Effector CD4-positive, alpha-beta T cell (primary cell): ENCODE data around the gene OR6F1. TPM values are rescaled to one million over a fixed set of nuclear protein-coding genes. Genes with fewer than 3 reads are reported as not detected.
"Not testable (repeated sequence)": the region's sequence is repeated elsewhere in the genome, so short reads cannot be mapped to it uniquely, and the experiment has no call there.

Experiments used
- DNase-seq: peaks from one replicate; pipeline ENCODE4 v3.0.0-alpha.2; 2020
- total RNA-seq: gene quantifications from one replicate; lab custom pipeline; 2026; lab: John Stamatoyannopoulos, UW

OR6F1 gene
- total RNA-seq = not detected

GRCh38 chr1:247716546-247716945 is at the start of gene OR6F1:
OR6F1 (minus strand) TSS chr1:247716646; CDS start chr1:247712755, 3,891 bp downstream.
- DNase-seq = no peak

GRCh38 chr1:247760456-247760855 is 44.0 kb upstream of the OR6F1 start, which contains the start of gene OR1C1:
OR1C1 (minus strand) TSS chr1:247760556; CDS start chr1:247758406, 2,150 bp downstream.
- no peak for DNase-seq

GRCh38 chr1:247754311-247754710 is 37.9 kb upstream of the OR6F1 start:
- not testable (repeated sequence) for DNase-seq

DNA sequence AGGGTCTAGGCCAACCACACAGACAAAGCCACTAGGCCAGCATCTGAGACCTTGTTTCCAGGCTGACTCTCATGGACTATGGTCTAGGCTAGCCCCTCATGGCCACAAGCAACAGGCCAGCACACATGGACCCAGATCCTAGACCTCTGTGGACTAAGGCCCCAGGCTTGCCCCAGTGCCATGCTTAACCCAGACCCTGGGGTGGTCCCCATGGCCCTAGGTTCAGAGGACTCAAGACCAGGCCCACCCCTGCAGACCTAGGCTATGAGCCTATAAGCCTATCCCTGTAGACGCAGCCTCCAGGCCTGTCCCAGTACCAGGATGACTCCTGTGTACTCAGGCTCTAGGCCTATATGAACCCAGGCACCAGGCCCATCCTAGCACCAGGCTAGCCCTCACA is 33.4 kb upstream of the OR6F1 start:
- DNase-seq = no peak

- no peak for DNase-seq
These were observed 31.6 kb upstream of the OR6F1 start, which contains the start of gene OR14A2 for GRCh38 chr1:247748041-247748440. OR14A2 (minus strand) TSS chr1:247748141.

DNA sequence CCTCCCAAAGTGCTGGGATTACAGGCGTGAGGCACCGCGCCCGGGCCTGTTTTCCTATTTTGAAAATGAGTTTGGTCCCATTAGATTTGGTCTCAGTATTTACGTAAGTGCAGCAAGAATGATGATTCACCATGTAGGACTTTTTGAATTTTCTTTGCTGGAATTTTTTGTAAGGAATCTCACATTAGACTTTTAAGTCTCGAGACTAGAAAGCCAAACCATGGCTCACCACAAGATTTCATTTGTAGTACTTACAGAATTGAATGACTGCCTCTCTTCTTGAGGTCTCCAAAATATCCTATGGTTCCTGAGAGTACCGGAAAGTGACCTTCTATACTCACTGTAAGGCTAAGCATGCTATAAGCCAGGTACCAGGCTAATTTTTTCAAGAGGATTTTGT is 31.2 kb upstream of the OR6F1 start:
- DNase-seq = no peak

DNA sequence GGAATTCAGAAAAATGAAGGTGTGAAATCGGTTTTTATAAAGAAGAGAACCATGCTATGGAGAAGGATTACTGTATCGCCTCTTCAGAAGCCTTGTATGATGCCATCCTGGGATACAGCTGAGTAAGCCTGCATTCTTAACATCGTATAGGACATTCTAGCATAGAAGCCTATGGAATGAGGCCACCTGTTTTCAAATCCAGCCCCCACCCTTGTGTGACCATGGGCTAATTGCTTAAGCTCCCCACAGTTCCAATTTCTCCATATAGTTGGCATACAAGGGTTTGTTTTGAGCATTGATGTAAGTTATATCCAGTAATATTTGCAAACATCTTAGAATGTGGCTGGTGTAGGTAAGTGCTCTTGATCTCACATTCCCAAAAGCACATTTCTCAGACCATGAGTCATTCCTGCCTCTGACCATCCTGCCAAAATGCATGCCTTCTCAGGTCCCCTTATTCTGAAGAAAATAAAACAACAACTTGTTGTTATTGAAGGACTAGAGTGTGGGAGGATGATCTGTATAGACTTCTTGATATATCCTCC is 30.0 kb upstream of the OR6F1 start:
- DNase-seq = no peak

DNA sequence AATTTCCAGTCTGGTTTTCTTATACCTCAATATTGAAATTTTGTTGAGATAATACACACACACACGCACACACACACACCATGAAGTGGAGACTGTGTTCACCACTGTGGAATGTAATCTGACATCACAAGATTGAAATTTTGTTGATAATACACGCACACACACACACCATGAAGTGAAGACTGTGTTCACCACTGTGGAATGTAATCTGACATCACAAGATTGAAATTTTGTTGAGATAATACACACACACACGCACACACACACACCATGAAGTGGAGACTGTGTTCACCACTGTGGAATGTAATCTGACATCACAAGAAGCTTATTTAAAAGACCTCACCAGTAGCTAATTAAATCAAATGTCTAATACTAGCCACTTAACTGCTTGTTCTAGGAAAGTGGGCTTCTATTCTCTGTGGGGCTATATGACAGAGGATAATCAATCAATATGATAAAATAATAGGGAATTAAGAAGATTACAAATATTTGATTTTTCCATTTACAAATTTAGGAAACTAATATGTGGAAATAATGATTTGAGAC is 25.8 kb upstream of the OR6F1 start:
- not testable (repeated sequence) for DNase-seq

DNA sequence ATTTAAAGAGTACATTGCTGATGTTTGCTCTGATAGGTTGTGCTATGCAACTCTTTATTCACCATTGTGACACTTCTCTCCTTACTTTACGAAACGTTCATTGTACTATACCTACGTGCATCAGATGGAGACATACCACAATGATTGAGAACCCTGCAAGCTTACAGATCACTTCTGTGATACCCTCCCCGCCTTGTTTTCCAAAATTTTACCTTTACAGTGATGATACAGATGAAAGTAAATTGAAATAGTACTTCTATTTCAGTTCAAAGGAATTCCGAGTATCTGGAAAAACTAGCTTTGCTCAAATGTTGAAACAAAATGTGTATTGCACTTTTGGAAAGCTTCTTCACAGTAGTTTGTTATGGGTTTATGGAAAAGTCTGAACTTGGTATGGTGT is 25.3 kb upstream of the OR6F1 start:
- DNase-seq = no peak

- DNase-seq = no peak
These were observed 24.3 kb upstream of the OR6F1 start for GRCh38 chr1:247740721-247741120.

GRCh38 chr1:247738315-247738714 is 21.9 kb upstream of the OR6F1 start, which contains the start of gene OR14K1:
OR14K1 (plus strand) TSS chr1:247738615; CDS start chr1:247738615, 0 bp downstream.
- no peak for DNase-seq

- DNase-seq = no peak
These were observed 4.8 kb upstream of the OR6F1 start for GRCh38 chr1:247721222-247721621.

DNA sequence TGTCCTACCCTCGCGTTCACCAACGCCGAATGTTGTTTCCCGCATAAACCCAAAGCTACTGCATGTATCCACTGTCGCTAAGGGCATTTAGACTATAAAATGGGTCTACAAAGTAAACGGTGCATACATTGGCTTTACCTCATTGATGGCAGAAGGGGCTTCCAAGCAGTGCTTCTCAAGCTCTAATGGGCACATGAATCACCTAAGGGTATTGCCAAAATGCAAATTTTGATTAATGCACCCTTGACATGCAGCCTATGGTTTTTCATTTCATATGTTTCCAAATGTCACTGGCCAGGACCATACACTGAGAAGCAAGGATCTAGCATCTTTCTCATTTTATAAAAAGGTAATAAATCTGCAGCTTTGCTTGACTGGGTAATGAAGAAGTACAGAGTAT is 2.7 kb downstream of the OR6F1 start:
- no peak for DNase-seq

- DNase-seq = not testable (repeated sequence)
These were observed 5.8 kb downstream of the OR6F1 start for GRCh38 chr1:247710681-247711080.

DNA sequence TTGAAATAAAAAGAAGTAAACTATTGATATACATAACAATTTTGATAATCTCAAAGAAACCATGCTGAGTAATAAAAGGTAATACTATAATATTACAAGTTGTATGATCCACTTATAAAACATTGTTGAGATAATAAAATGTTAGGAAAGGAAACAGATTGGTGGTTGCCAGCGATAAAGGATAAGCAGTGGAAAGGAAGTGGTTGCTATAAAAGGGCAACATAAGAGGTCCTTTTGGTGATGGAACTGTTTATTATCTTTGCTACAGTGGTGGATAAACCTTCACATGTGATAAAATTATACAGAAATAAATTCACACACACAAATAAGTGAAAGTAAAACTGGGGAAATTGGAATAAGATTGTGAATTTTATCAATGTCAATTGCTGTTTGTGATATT is 15.1 kb downstream of the OR6F1 start:
- DNase-seq = no peak

DNA sequence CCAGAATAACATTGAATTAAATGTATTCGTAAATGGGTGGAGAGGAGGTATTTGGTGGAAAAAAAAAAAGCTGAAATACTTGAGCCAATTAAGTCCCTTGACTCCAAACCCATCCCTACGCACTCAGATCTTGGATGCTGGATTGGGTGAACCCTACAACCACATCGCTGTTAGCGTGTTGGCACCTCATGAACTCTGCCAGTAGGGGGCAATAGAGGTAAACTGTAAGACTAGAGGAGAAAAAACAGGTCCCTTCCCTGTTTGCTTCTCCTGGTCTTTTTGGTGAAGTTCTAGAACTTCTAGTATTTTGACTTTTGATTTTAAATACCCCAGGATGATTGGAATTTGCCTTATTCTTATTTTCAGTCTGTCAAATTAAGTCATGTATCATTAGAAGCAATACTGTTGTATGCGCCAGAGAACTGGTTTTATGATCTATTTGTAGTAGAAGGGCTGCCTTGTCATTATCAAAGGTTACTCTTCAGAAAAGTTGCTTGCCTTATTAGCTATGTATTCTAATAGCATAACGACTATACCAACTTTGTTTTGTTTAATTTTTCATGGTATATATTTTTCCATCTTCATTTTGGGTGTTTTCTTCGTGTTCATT is 35.1 kb downstream of the OR6F1 start:
- no peak for DNase-seq

GRCh38 chr1:247680171-247680570 is 36.3 kb downstream of the OR6F1 start:
- DNase-seq = no peak

GRCh38 chr1:247679639-247680038 is 36.8 kb downstream of the OR6F1 start, which contains the start of gene OR13G1:
OR13G1 (minus strand) TSS chr1:247679739; CDS start chr1:247673041, 6,698 bp downstream.
- no peak for DNase-seq

- DNase-seq = no peak
These were observed 47.2 kb downstream of the OR6F1 start for GRCh38 chr1:247669225-247669624.
